Measurements from ENCODE around the gene SNX25. TPM values are rescaled to one million over a fixed set of nuclear protein-coding genes. Genes with fewer than 3 reads are reported as not detected.
"Not testable (repeated sequence)": the region's sequence is repeated elsewhere in the genome, so short reads cannot be mapped to it uniquely, and the experiment has no call there.

Gene SNX25
- total RNA-seq, 1 donor from 2014 or later, result 27.3 TPM

GRCh38 chr4:185324361-185324760 is 115.0 kb downstream of the SNX25 start:
- H3K36me3 Mint-ChIP-seq (ENCODE audit: low read depth), result peaks cover 17% of the 10 kb centered on the region
- H3K27me3 Mint-ChIP-seq; H3K4me1 Mint-ChIP-seq; H3K4me3 Mint-ChIP-seq; intact Hi-C loops (cut with micrococcal nuclease); DNase-seq; H3K9me3 Mint-ChIP-seq; H3K27ac Mint-ChIP-seq: not testable (repeated sequence)

GRCh38 chr4:185325721-185326120 is 116.3 kb downstream of the SNX25 start:
- peaks cover 20% of the 10 kb centered on the region for H3K36me3 Mint-ChIP-seq (ENCODE audit: low read depth)
- H3K9me3 Mint-ChIP-seq; H3K27me3 Mint-ChIP-seq; H3K4me1 Mint-ChIP-seq; DNase-seq; H3K27ac Mint-ChIP-seq; H3K4me3 Mint-ChIP-seq; intact Hi-C loops (cut with micrococcal nuclease): not testable (repeated sequence)

- Mint-ChIP-seq H3K27ac (no peak overlapping the region), H3K27me3 (no peaks in the 10 kb centered on the region), H3K36me3 (ENCODE audit: low read depth) (peaks cover 29% of the 10 kb centered on the region), H3K4me3 (no peak overlapping the region), H3K9me3 (peaks cover 10% of the 10 kb centered on the region), H3K4me1 (peaks cover 3% of the 10 kb centered on the region)
- peak; percentile 46 for DNase-seq
- intact Hi-C loops (cut with micrococcal nuclease), result no loop called here
Measured at GRCh38 chr4:185328586-185328985, 119.2 kb downstream of the SNX25 start.

GRCh38 chr4:185329879-185330510 is 120.6 kb downstream of the SNX25 start:
- H3K27me3 Mint-ChIP-seq; DNase-seq; H3K4me1 Mint-ChIP-seq; H3K4me3 Mint-ChIP-seq; intact Hi-C loops (cut with micrococcal nuclease); H3K9me3 Mint-ChIP-seq; H3K27ac Mint-ChIP-seq: not testable (repeated sequence)
- H3K36me3 Mint-ChIP-seq (ENCODE audit: low read depth), result peaks cover 24% of the 10 kb centered on the region

GRCh38 chr4:185332575-185333464 is 123.4 kb downstream of the SNX25 start:
- intact Hi-C loops (cut with micrococcal nuclease), result no loop called here
- Mint-ChIP-seq H3K4me3 (no peak overlapping the region), H3K36me3 (ENCODE audit: low read depth) (peaks cover 35% of the 10 kb centered on the region), H3K27ac (no peak overlapping the region), H3K9me3 (peaks cover 13% of the 10 kb centered on the region), H3K27me3 (no peaks in the 10 kb centered on the region), H3K4me1 (peaks cover 3% of the 10 kb centered on the region)
- no peak for DNase-seq

- H3K4me1 Mint-ChIP-seq, result peaks cover 5% of the 10 kb centered on the region
- H3K9me3 Mint-ChIP-seq, result peaks cover 9% of the 10 kb centered on the region
- H3K27me3 Mint-ChIP-seq, result no peaks in the 10 kb centered on the region
- H3K36me3 Mint-ChIP-seq (ENCODE audit: low read depth), result peaks cover 35% of the 10 kb centered on the region
- intact Hi-C loops (cut with micrococcal nuclease), result no loop called here
- H3K4me3 Mint-ChIP-seq, result no peak overlapping the region
- no peak for DNase-seq
- no peak overlapping the region for H3K27ac Mint-ChIP-seq
Measured at GRCh38 chr4:185334326-185334725, 124.9 kb downstream of the SNX25 start.

- Mint-ChIP-seq H3K4me1 (peaks cover 15% of the 10 kb centered on the region), H3K4me3 (no peak overlapping the region), H3K27me3 (no peaks in the 10 kb centered on the region), H3K9me3 (peaks cover 3% of the 10 kb centered on the region), H3K36me3 (ENCODE audit: low read depth) (peaks cover 39% of the 10 kb centered on the region), H3K27ac (no peak overlapping the region)
- intact Hi-C loops (cut with micrococcal nuclease), result no loop called here
- DNase-seq, result no peak
Measured at GRCh38 chr4:185335579-185335978, 126.2 kb downstream of the SNX25 start.

- DNase-seq, result no peak
- intact Hi-C loops (cut with micrococcal nuclease), result loop anchor here (5.0 kb wide), 1 partner anchor 83 kb away; no protein-coding TSS in a partner anchor
- Mint-ChIP-seq H3K4me3 (no peak overlapping the region), H3K4me1 (peaks cover 35% of the 10 kb centered on the region), H3K27me3 (no peaks in the 10 kb centered on the region), H3K9me3 (peaks cover 3% of the 10 kb centered on the region), H3K36me3 (ENCODE audit: low read depth) (peaks cover 50% of the 10 kb centered on the region), H3K27ac (no peak overlapping the region)
Measured at GRCh38 chr4:185339941-185340340, 130.5 kb downstream of the SNX25 start.

GRCh38 chr4:185341377-185341776 is 132.0 kb downstream of the SNX25 start:
- no peaks in the 10 kb centered on the region for H3K27me3 Mint-ChIP-seq
- no peak for DNase-seq
- H3K4me1 Mint-ChIP-seq, result peaks cover 41% of the 10 kb centered on the region
- H3K4me3 Mint-ChIP-seq, result no peak overlapping the region
- H3K9me3 Mint-ChIP-seq, result no peaks in the 10 kb centered on the region
- intact Hi-C loops (cut with micrococcal nuclease), result loop anchor here (5.0 kb wide), 1 partner anchor 84 kb away; no protein-coding TSS in a partner anchor
- no peak overlapping the region for H3K27ac Mint-ChIP-seq
- H3K36me3 Mint-ChIP-seq (ENCODE audit: low read depth), result peaks cover 42% of the 10 kb centered on the region

GRCh38 chr4:185341841-185342240 is 132.4 kb downstream of the SNX25 start:
- DNase-seq, result no peak
- no peaks in the 10 kb centered on the region for H3K9me3 Mint-ChIP-seq
- intact Hi-C loops (cut with micrococcal nuclease), result loop anchor here (5.0 kb wide), 1 partner anchor 85 kb away; no protein-coding TSS in a partner anchor
- H3K4me1 Mint-ChIP-seq, result peaks cover 43% of the 10 kb centered on the region
- peaks cover 40% of the 10 kb centered on the region for H3K36me3 Mint-ChIP-seq (ENCODE audit: low read depth)
- H3K4me3 Mint-ChIP-seq, result no peak overlapping the region
- no peak overlapping the region for H3K27ac Mint-ChIP-seq
- H3K27me3 Mint-ChIP-seq, result no peaks in the 10 kb centered on the region

- H3K9me3 Mint-ChIP-seq, result no peaks in the 10 kb centered on the region
- H3K4me3 Mint-ChIP-seq, result peak overlapping the region; percentile 50
Measured at GRCh38 chr4:185343726-185344581, 134.6 kb downstream of the SNX25 start.

GRCh38 chr4:185344743-185345538 is 135.5 kb downstream of the SNX25 start:
- Mint-ChIP-seq H3K4me3 (peak overlapping the region; percentile 50), H3K27me3 (no peaks in the 10 kb centered on the region), H3K27ac (peak overlapping the region; percentile 90), H3K36me3 (ENCODE audit: low read depth) (peaks cover 49% of the 10 kb centered on the region), H3K4me1 (peaks cover 35% of the 10 kb centered on the region), H3K9me3 (no peaks in the 10 kb centered on the region)
- peak; percentile 61 for DNase-seq
- intact Hi-C loops (cut with micrococcal nuclease), result loop anchor here (1.0 to 5.0 kb wide), 3 partner anchors 50 to 135 kb away; partner anchors contain the start of gene LRP2BP

More at GRCh38 chr4:185343726-185344581, 134.6 kb downstream of the SNX25 start:
- H3K27me3 Mint-ChIP-seq, result no peaks in the 10 kb centered on the region
- peaks cover 43% of the 10 kb centered on the region for H3K4me1 Mint-ChIP-seq
- intact Hi-C loops (cut with micrococcal nuclease), result loop anchor here (1.0 to 5.0 kb wide), 3 partner anchors 51 to 134 kb away; partner anchors contain the start of gene LRP2BP
- peaks cover 50% of the 10 kb centered on the region for H3K36me3 Mint-ChIP-seq (ENCODE audit: low read depth)
- H3K27ac Mint-ChIP-seq, result peak overlapping the region; percentile 90
- no peak for DNase-seq
